ENCODE data around the gene VANGL2. TPM values are rescaled to one million over a fixed set of nuclear protein-coding genes. Genes with fewer than 3 reads are reported as not detected.

Gene VANGL2
- total and polyA plus RNA-seq, 2 donors from 2014 or later = 3.8 to 8.1 TPM

GRCh38 chr1:160371756-160372155 lies 28.6 kb upstream of the VANGL2 start:
- Histone ChIP-seq H3K27me3 (ENCODE audit: control insufficient read depth, insufficient read depth, low read length) (no peaks in the 10 kb centered on the region), H3K4me3 (ENCODE audit: low read length in 3 of 3) (no peak overlapping the region), H3K4me1 (ENCODE audit: control insufficient read depth in 2 of 3, insufficient read depth in 2 of 3, low read depth in 1 of 3, low read length in 3 of 3) (peaks cover 0 to 9% (median 0%) of the 10 kb centered on the region in 3 donors), H3K9me3 (ENCODE audit: control insufficient read depth in 2 of 3, insufficient read depth in 1 of 3, low read length in 3 of 3) (no peaks in the 10 kb centered on the region), H3K27ac (ENCODE audit: low read depth in 2 of 2, low read length in 2 of 2) (no peak overlapping the region), H3K9ac (ENCODE audit: low read length in 3 of 3) (no peak overlapping the region), H3K36me3 (ENCODE audit: control insufficient read depth in 2 of 3, insufficient read depth in 3 of 3, low read length in 3 of 3) (no peaks in the 10 kb centered on the region)
- FAIRE-seq = no peak
- no peak for TF ChIP-seq CTCF (IDR thresholded peaks at IDR 0.05; ENCODE audit: borderline replicate concordance, extremely low read depth, insufficient read depth)
- DNase-seq = no peak
- intact Hi-C loops (cut with DNase I) = no loop called here

- no peak overlapping the region for H3K27ac ChIP-seq (ENCODE audit: low read depth in 2 of 2, low read length in 2 of 2)
- FAIRE-seq = no peak
- intact Hi-C loops (cut with DNase I) = no loop called here
- no peak for TF ChIP-seq CTCF (IDR thresholded peaks at IDR 0.05; ENCODE audit: borderline replicate concordance, extremely low read depth, insufficient read depth)
- H3K27me3 ChIP-seq (ENCODE audit: control insufficient read depth, insufficient read depth, low read length) = no peaks in the 10 kb centered on the region
- H3K9ac ChIP-seq (ENCODE audit: low read length in 3 of 3) = no peak overlapping the region
- no peaks in the 10 kb centered on the region for H3K36me3 ChIP-seq (ENCODE audit: control insufficient read depth in 2 of 3, insufficient read depth in 3 of 3, low read length in 3 of 3)
- H3K9me3 ChIP-seq (ENCODE audit: control insufficient read depth in 2 of 3, insufficient read depth in 1 of 3, low read length in 3 of 3) = no peaks in the 10 kb centered on the region
- peaks cover 0 to 9% (median 0%) of the 10 kb centered on the region in 3 donors for H3K4me1 ChIP-seq (ENCODE audit: control insufficient read depth in 2 of 3, insufficient read depth in 2 of 3, low read depth in 1 of 3, low read length in 3 of 3)
- no peak for DNase-seq
- H3K4me3 ChIP-seq (ENCODE audit: low read length in 3 of 3) = no peak overlapping the region
Observed at GRCh38 chr1:160373696-160374095, 26.7 kb upstream of the VANGL2 start.

- H3K4me1 ChIP-seq (ENCODE audit: control insufficient read depth in 2 of 3, insufficient read depth in 2 of 3, low read depth in 1 of 3, low read length in 3 of 3) = peaks cover 0 to 9% (median 0%) of the 10 kb centered on the region in 3 donors
- no peaks in the 10 kb centered on the region for H3K36me3 ChIP-seq (ENCODE audit: control insufficient read depth in 2 of 3, insufficient read depth in 3 of 3, low read length in 3 of 3)
- no peak overlapping the region for H3K27ac ChIP-seq (ENCODE audit: low read depth in 2 of 2, low read length in 2 of 2)
- no peaks in the 10 kb centered on the region for H3K9me3 ChIP-seq (ENCODE audit: control insufficient read depth in 2 of 3, insufficient read depth in 1 of 3, low read length in 3 of 3)
- no peak for TF ChIP-seq CTCF (IDR thresholded peaks at IDR 0.05; ENCODE audit: borderline replicate concordance, extremely low read depth, insufficient read depth)
- FAIRE-seq = no peak
- no peak overlapping the region for H3K4me3 ChIP-seq (ENCODE audit: low read length in 3 of 3)
- intact Hi-C loops (cut with DNase I) = no loop called here
- no peak overlapping the region for H3K9ac ChIP-seq (ENCODE audit: low read length in 3 of 3)
- DNase-seq = no peak
- H3K27me3 ChIP-seq (ENCODE audit: control insufficient read depth, insufficient read depth, low read length) = no peaks in the 10 kb centered on the region
Observed at GRCh38 chr1:160374306-160375110, 25.9 kb upstream of the VANGL2 start.
